Neural cell (in vitro differentiated cells): ENCODE data around the gene KRT15.

Source experiments
- EZH2 ChIP-seq: fragments of 200-600, 300-800 bp; shearing (Covaris generic), sonication (generic); IDR thresholded peaks from 2 replicates; pipeline ENCODE4 v1.6.1; 2014; ENCODE audit warnings: antibody characterized with exemption, low read length, borderline replicate concordance, mild to moderate bottlenecking; ENCODE audit not compliant: insufficient read depth, poor library complexity, severe bottlenecking
- MXI1 ChIP-seq: fragments of 450-650 bp; conservative IDR thresholded peaks from 2 replicates; pipeline ENCODE4 v1.6.1; 2014; ENCODE audit warnings: antibody characterized with exemption, mild to moderate bottlenecking; ENCODE audit not compliant: poor library complexity, severe bottlenecking

- TF ChIP-seq EZH2 (no peak), MXI1 (no peak)
These were observed 20.4 kb upstream of the KRT15 start for GRCh38 chr17:41539071-41539492.
